Endodermal cell (in vitro differentiated cells): ENCODE results near the gene PIP5K1C. TPM values are rescaled to one million over a fixed set of nuclear protein-coding genes. Genes with fewer than 3 reads are reported as not detected.

ENCODE experiments used
- DNase-seq: peaks from one replicate; pipeline ENCODE4 v3.0.0-alpha.2; 2017
- H3K27ac ChIP-seq: 2 replicates; pipeline ENCODE4 v1.5.1; 2013; ENCODE audit warnings: mild to moderate bottlenecking, low read depth, low read length, moderate library complexity
- H3K27me3 ChIP-seq: 2 replicates; pipeline ENCODE4 v1.6.1; 2013; ENCODE audit warnings: mild to moderate bottlenecking, low read length, moderate library complexity; ENCODE audit not compliant: insufficient read depth, control insufficient read depth, poor library complexity, severe bottlenecking
- H3K36me3 ChIP-seq: 2 replicates; pipeline ENCODE4 v1.7.0; 2013; ENCODE audit warnings: mild to moderate bottlenecking, low read length, moderate library complexity; ENCODE audit not compliant: control insufficient read depth, insufficient read depth
- H3K4me1 ChIP-seq: one replicate; pipeline ENCODE4 v1.7.0; 2013; ENCODE audit warnings: low read length; ENCODE audit not compliant: control insufficient read depth, insufficient read depth
- H3K4me3 ChIP-seq: 2 replicates; pipeline ENCODE4 v1.5.1; 2013; ENCODE audit warnings: mild to moderate bottlenecking, low read length, moderate library complexity
- H3K9ac ChIP-seq: 2 replicates; pipeline ENCODE4 v1.6.1; 2013; ENCODE audit warnings: mild to moderate bottlenecking, low read length, moderate library complexity; ENCODE audit not compliant: poor library complexity, severe bottlenecking; ENCODE audit errors: extremely low read depth
- H3K9me3 ChIP-seq: 2 replicates; pipeline ENCODE4 v1.6.1; 2013; ENCODE audit warnings: mild to moderate bottlenecking, low read length, moderate library complexity; ENCODE audit not compliant: control insufficient read depth
- H3K27ac Mint-ChIP-seq: 2 replicates; pipeline ENCODE4 v1.8.0; 2020; ENCODE audit warnings: mixed read lengths
- H3K27me3 Mint-ChIP-seq: 2 replicates; pipeline ENCODE4 v1.8.0; 2021; ENCODE audit warnings: mild to moderate bottlenecking, mixed read lengths; ENCODE audit not compliant: insufficient read depth
- H3K36me3 Mint-ChIP-seq: 2 replicates; pipeline ENCODE4 v1.8.0; 2020; ENCODE audit warnings: low read depth, mixed read lengths
- H3K4me1 Mint-ChIP-seq: 2 replicates; pipeline ENCODE4 v1.8.0; 2020; ENCODE audit warnings: mixed read lengths
- H3K4me3 Mint-ChIP-seq: 2 replicates; pipeline ENCODE4 v1.8.0; 2020; ENCODE audit warnings: mild to moderate bottlenecking, moderate library complexity, mixed read lengths
- H3K9me3 Mint-ChIP-seq: 2 replicates; pipeline ENCODE4 v1.8.0; 2020; ENCODE audit warnings: mild to moderate bottlenecking, mixed read lengths
- WGBS, 2 experiments: methylation state at CpG; one replicate each; pipeline versions ENCODE4 v1.1.5 to v1.1.7; 2013; ENCODE audit warnings: missing lambda C conversion rate in 2 of 2, mixed read lengths in 1 of 2; ENCODE audit not compliant: insufficient coverage in 1 of 2, insufficient read length in 1 of 2; 5-methylcytosine and 5-hydroxymethylcytosine counted together
- total RNA-seq, 2 donors: library from RNA; stranded (reverse); fragmentation: NEBNext Ultra II Directional in 1 of 2; extraction: Animal tissue kit (Norgen Biotek cat#: 25700) in 1 of 2; gene quantifications; 2 replicates in 1 of 2; 3 replicates in 1 of 2; pipeline ENCODE4 v1.2.1, GENCODE V29; 2021
- TF ChIP-seq, protein P1 (sequence below): fragments of 200-600 bp; sonication (generic); conservative IDR thresholded peaks from 2 replicates; pipeline ENCODE4 v1.5.0; 2021; ENCODE audit warnings: antibody characterized with exemption, mild to moderate bottlenecking

The PIP5K1C gene
- total RNA-seq, 2 donors from 2014 or later, result 43.5 to 51.5 TPM

DNA sequence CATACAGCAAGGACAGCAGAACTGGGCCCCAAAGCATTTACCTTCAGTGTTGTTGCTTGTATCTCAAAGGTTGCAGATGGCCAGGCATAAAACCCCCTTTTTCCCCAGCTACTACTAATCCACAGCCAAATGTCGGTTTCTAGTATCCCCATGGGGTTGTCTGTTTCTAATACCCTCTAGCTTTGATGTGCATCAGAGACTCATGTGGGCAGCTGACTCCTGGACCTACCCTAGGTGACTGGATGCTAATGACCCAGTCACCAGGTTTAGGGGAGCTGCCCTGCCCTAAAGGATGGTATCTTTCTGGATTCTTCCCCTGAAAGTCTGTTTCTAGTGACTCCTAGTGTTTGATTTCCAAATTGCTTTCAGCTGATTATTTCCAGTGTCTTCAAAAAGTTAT, 31.8 kb upstream of the PIP5K1C start:
- Mint-ChIP-seq H3K4me1 (no peaks in the 10 kb centered on the region), H3K36me3 (peaks cover 2% of the 10 kb centered on the region), H3K4me3 (no peak overlapping the region), H3K27me3 (no peaks in the 10 kb centered on the region), H3K9me3 (no peaks in the 10 kb centered on the region), H3K27ac (no peak overlapping the region)
- Histone ChIP-seq H3K4me3 (no peak overlapping the region), H3K27ac (no peak overlapping the region), H3K27me3 (no peaks in the 10 kb centered on the region), H3K4me1 (no peaks in the 10 kb centered on the region), H3K9me3 (no peaks in the 10 kb centered on the region), H3K9ac (no peak overlapping the region), H3K36me3 (no peaks in the 10 kb centered on the region)
- DNase-seq, result no peak
- TF ChIP-seq, protein P1, sequence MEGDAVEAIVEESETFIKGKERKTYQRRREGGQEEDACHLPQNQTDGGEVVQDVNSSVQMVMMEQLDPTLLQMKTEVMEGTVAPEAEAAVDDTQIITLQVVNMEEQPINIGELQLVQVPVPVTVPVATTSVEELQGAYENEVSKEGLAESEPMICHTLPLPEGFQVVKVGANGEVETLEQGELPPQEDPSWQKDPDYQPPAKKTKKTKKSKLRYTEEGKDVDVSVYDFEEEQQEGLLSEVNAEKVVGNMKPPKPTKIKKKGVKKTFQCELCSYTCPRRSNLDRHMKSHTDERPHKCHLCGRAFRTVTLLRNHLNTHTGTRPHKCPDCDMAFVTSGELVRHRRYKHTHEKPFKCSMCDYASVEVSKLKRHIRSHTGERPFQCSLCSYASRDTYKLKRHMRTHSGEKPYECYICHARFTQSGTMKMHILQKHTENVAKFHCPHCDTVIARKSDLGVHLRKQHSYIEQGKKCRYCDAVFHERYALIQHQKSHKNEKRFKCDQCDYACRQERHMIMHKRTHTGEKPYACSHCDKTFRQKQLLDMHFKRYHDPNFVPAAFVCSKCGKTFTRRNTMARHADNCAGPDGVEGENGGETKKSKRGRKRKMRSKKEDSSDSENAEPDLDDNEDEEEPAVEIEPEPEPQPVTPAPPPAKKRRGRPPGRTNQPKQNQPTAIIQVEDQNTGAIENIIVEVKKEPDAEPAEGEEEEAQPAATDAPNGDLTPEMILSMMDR, result peak; percentile 18
- 80 to 94% methylated on average over 1 of the region's 1 CpG for WGBS, 2 experiments

DNA sequence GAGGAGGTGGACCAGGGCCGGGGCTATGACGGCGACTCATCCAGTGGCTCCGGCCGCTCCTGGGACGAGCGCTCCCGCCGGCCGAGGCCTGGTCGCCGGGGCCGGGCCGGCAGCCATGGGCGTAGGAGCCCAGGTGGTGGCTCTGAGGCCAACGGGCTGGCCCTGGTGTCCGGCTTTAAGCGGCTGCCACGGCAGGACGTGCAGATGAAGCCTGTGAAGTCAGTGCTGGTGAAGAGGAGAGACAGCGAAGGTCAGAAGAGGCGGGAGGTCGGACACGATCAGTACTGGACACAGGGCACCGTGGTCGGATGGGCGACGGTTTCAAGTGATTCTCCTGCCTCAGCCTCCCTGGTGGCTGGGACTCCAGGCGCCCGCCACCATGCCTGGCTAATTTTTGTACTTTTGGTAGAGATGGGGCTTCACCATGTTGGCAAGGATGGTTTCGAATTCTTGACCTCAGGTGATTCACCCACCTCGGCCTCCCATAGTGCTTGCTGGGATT, 30.2 kb upstream of the PIP5K1C start:
- Histone ChIP-seq H3K27me3 (no peaks in the 10 kb centered on the region), H3K9me3 (no peaks in the 10 kb centered on the region), H3K4me1 (no peaks in the 10 kb centered on the region), H3K4me3 (no peak overlapping the region), H3K27ac (no peak overlapping the region), H3K36me3 (no peaks in the 10 kb centered on the region), H3K9ac (no peak overlapping the region)
- DNase-seq, result no peak
- Mint-ChIP-seq H3K4me3 (no peak overlapping the region), H3K27ac (no peak overlapping the region), H3K4me1 (no peaks in the 10 kb centered on the region), H3K9me3 (no peaks in the 10 kb centered on the region), H3K36me3 (peaks cover 2% of the 10 kb centered on the region), H3K27me3 (peaks cover 2% of the 10 kb centered on the region)
- TF ChIP-seq, protein P1, result no peak
- WGBS, 2 experiments, result 90 to 96% methylated on average over 17 to 32 of the region's 32 CpGs

DNA sequence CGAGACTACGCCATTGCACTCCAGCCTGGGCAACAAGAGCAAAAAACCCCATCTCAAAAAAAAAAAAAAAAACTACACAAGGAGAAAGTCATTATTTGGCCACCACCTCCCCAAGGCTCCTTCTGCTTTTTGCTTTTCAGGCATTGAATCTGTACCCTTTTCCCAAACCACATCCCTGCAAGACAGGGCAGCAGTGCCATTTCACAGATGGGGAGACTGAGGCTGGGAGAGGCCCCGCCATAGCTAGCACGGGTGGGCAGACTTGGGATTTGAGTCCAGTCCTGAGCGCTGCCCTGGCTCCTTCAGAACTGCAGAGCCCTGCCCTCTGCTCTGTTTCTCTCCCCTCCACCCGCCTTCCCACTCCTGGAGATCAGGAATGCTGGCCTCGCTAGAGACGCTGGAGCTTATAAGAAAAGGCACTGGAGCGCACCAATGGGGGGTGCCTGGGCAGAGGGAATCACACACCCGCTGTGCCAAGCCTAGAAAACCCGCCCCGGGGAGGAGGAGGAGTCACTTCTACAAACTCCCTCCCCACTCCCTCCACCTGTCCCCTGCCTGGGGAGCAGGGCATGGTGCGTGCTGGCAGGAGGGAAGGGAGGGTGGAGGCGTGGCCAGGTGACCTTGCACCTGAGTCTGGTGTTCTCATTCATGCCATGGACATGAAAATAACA, 25.5 kb upstream of the PIP5K1C start:
- 21 to 41% methylated on average over 5 to 14 of the region's 14 CpGs for WGBS, 2 experiments
- Histone ChIP-seq H3K36me3 (no peaks in the 10 kb centered on the region), H3K9ac (no peak overlapping the region), H3K9me3 (no peaks in the 10 kb centered on the region), H3K27me3 (peaks cover 7% of the 10 kb centered on the region), H3K27ac (no peak overlapping the region), H3K4me3 (no peak overlapping the region), H3K4me1 (no peaks in the 10 kb centered on the region)
- Mint-ChIP-seq H3K4me3 (no peak overlapping the region), H3K9me3 (no peaks in the 10 kb centered on the region), H3K27ac (no peak overlapping the region), H3K36me3 (no peaks in the 10 kb centered on the region), H3K27me3 (peaks cover 12% of the 10 kb centered on the region), H3K4me1 (peaks cover 4% of the 10 kb centered on the region)
- TF ChIP-seq, protein P1, result no peak
- DNase-seq, result peak; percentile 88
